ENCODE data around the gene ECT2L.

ECT2L gene

DNA sequence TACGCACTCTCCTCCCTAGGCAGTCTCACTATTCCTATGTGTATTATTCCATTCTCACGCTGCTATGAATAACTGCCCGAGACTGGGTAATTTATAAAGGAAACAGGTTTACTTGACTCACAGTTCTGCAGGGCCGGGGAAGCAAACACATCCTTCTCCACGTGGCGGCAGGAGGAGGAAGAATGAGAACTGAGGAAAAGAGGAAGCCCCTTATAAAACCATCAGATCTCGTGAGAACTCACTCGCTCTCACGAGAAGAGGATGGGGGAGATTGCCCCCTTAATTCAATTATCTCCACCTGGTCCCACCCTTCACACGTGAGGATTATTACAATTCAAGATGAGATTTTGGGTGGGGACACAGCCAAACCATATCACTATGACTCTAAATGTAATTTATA lies 61.9 kb downstream of the ECT2L start:
- Histone ChIP-seq H3K9me3 (ENCODE audit: control insufficient read depth, insufficient read depth, low read length) (no peaks in the 10 kb centered on the region), H3K9ac (ENCODE audit: low read depth, low read length) (no peak overlapping the region)

DNA sequence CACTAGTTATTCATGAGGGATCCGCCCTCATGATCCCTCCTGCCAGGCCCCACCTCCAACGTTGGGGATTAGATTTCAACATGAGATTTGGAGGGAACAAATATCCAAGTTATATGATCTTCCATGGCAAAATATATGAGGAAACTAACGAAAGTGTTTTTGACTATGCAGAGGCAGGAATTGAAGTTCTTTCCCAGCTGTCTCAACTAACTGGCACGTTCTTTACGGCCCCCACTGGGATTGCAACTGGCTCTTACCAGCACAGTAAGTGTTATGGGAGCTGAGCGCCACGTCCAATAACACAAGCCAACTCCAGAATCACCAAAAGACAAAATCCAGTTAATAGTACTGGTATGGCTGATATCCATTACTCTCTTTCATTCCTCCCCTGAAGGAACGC lies 66.6 kb downstream of the ECT2L start:
- H3K36me3 ChIP-seq (ENCODE audit: insufficient read depth, low read length): no peaks in the 10 kb centered on the region
- H3K9me3 ChIP-seq (ENCODE audit: control insufficient read depth, insufficient read depth, low read length): no peaks in the 10 kb centered on the region
- no peaks in the 10 kb centered on the region for H3K4me1 ChIP-seq (ENCODE audit: insufficient read depth, low read length)
- no peak overlapping the region for H3K9ac ChIP-seq (ENCODE audit: low read depth, low read length)

More for the DNA sequence above, 61.9 kb downstream of the ECT2L start:
- no peaks in the 10 kb centered on the region for H3K36me3 ChIP-seq (ENCODE audit: insufficient read depth, low read length)
- H3K4me1 ChIP-seq (ENCODE audit: insufficient read depth, low read length): no peaks in the 10 kb centered on the region

DNA sequence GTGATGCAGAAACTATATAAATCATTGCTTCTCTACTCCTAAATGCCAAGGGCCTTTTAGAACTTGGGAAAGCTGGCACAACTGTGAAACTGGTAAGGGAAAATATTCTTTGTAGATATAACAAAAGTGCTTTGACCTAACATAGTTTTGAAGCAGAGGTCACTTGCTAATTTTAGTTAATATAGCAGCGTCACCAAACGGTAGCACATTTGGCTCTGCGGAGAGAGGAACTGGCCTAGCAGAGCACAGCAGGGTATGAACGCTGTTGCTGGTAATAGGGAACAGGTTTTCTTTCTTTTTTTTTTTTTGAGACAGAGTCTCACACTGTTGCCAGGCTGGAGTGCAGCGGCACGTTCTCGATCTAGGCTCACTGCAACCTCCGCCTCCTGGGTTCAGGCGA lies 67.4 kb downstream of the ECT2L start:
- Histone ChIP-seq H3K4me1 (ENCODE audit: insufficient read depth, low read length) (no peaks in the 10 kb centered on the region), H3K9me3 (ENCODE audit: control insufficient read depth, insufficient read depth, low read length) (no peaks in the 10 kb centered on the region), H3K36me3 (ENCODE audit: insufficient read depth, low read length) (no peaks in the 10 kb centered on the region), H3K9ac (ENCODE audit: low read depth, low read length) (no peak overlapping the region)

DNA sequence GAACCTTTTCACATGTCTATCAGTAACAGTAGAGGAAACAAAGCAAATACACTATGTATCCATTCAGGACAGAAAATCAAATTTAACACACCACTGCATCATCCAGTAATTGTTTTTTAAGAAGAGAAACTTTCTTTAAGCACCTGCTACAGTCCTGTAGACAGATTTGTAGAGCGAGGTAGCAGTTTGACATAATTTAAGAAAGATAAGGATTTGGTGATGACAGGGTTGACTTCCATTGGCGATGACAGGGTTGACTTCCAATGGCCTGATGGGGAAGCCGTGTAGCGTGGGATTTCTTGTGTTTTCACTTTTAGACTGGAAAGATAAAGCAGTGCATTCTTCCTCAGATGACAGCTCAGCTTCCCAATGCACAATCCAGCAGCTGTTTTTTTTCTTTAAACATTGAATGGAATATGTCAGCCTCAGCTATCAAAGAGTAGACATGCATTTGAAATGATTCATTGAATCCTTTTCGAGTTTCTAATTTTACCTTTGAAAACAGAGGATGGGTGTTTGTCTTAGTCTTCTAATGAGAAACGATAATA lies 68.5 kb downstream of the ECT2L start:
- H3K4me1 ChIP-seq (ENCODE audit: insufficient read depth, low read length): peaks cover 4% of the 10 kb centered on the region
- H3K9me3 ChIP-seq (ENCODE audit: control insufficient read depth, insufficient read depth, low read length): no peaks in the 10 kb centered on the region
- no peak overlapping the region for H3K9ac ChIP-seq (ENCODE audit: low read depth, low read length)
- no peaks in the 10 kb centered on the region for H3K36me3 ChIP-seq (ENCODE audit: insufficient read depth, low read length)

DNA sequence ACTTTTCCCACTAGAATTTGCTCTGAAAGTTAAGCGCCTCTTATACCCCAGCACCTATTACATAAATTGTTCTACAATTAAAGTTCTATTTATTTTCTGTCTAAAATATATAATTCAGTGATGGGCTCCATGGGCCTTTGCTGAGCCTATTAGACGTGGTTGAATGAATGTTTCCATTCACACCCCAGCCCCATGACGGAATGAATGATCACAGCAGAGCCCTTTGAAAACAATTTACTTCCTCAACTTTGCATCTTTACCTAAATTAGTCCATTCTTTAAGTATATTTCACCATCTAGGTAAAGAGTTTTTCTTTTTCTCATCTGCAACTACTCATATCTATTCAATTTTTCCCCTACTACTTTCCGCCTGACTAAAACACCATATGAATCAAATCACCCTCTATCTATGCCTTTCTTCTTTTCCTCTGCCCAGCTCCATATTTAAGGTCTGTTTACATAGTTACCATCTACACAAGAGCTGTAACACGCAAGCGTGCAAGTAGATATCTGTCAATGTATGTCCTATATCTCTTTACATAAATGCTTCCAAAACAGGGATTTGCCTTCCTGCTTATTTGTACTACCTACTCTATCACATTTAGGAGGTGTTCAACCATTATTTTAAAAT lies 69.7 kb downstream of the ECT2L start:
- no peaks in the 10 kb centered on the region for H3K9me3 ChIP-seq (ENCODE audit: control insufficient read depth, insufficient read depth, low read length)
- peaks cover 12% of the 10 kb centered on the region for H3K4me1 ChIP-seq (ENCODE audit: insufficient read depth, low read length)
- H3K36me3 ChIP-seq (ENCODE audit: insufficient read depth, low read length): no peaks in the 10 kb centered on the region
- H3K9ac ChIP-seq (ENCODE audit: low read depth, low read length): no peak overlapping the region

DNA sequence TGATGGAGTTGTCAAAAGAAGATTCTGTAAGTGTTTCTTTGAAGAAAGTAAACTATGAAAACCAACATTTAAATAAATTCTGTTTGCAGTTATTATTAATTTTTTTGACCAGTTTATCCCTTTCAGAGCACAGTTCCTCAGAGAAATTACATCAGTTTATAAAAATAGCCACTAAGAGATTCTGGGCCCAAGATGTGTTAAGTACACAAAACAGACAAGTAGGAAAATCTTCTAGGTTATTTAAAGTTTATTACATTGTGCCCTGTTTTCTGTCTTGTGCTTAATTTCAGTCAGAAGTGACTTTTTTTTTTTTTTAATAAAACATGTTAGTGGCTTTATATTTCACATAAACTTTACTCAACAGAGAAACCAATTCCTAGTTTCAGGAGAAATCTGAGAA lies 72.3 kb downstream of the ECT2L start:
- Histone ChIP-seq H3K9ac (ENCODE audit: low read depth, low read length) (no peak overlapping the region), H3K9me3 (ENCODE audit: control insufficient read depth, insufficient read depth, low read length) (no peaks in the 10 kb centered on the region), H3K4me1 (ENCODE audit: insufficient read depth, low read length) (peaks cover 12% of the 10 kb centered on the region), H3K36me3 (ENCODE audit: insufficient read depth, low read length) (no peaks in the 10 kb centered on the region)

DNA sequence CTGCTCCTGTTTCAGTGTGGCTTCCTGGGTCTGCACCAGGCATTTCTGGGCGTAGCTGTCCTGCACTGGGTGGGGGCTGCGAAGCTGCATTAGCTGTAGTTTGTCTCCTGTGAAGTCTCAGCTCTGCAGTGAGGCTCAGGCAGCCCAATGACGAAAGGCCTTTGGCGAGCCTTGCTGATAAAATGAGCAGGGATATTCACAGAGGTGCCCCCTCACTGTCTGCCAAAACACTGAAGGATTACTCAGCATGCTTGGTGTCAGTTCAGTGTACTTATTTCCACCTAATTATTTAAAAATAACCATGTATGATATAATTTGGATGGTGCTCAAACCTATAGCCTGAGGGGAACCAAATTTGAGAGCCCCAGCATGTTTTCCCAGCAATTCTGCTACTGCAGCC lies 73.5 kb downstream of the ECT2L start:
- Histone ChIP-seq H3K4me1 (ENCODE audit: insufficient read depth, low read length) (peaks cover 12% of the 10 kb centered on the region), H3K9ac (ENCODE audit: low read depth, low read length) (no peak overlapping the region), H3K9me3 (ENCODE audit: control insufficient read depth, insufficient read depth, low read length) (no peaks in the 10 kb centered on the region), H3K36me3 (ENCODE audit: insufficient read depth, low read length) (no peaks in the 10 kb centered on the region)

DNA sequence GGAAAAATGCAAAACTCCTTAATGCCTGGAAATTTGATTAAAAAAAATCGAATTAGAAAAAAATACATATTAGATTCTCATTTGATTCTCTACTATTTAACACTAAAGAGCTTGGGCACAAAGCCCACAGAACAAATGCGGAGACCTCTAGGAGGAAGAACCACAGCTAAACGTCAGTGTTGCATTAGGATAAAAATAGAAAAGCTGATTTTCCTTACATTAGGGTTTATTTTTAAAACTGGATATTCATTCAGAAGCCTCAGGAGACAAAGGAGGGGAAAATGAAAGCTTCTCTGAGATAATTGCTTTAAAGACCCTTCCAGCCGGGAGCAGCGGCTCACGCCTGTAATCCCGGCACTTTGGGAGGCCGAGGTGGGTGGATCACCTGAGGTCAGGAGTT lies 77.3 kb downstream of the ECT2L start:
- Histone ChIP-seq H3K36me3 (ENCODE audit: insufficient read depth, low read length) (no peaks in the 10 kb centered on the region), H3K9me3 (ENCODE audit: control insufficient read depth, insufficient read depth, low read length) (no peaks in the 10 kb centered on the region), H3K9ac (ENCODE audit: low read depth, low read length) (no peak overlapping the region), H3K4me1 (ENCODE audit: insufficient read depth, low read length) (peaks cover 15% of the 10 kb centered on the region)

DNA sequence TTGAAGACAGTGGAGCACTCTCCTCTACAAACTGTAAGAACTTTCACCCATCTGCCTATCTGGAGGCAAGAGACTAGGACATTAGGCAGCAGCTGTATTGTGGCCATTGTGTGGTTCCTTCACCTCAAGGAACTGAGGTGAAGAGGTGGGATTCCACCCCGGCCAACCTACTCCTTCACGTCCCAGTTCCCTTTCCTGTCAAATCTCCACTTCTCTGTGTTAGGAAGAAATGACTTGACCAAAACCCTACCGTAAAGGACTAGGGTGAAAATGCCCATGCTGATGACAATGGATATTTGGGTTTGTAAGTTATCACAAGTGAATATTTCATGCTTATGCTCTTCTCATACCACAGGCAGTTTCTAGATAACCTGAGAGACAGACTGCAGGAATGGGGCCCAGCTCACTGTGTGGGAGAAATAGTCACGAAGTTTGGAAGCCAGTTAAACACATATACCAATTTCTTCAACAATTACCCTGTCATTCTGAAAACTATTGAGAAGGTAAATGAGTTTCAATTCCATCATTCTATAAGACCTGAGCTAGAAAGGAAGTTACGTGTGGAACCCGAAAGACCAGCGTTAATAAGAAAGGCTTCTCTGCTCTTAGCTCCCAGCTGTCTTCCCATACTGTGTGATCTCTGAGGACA lies 86.6 kb downstream of the ECT2L start:
- Histone ChIP-seq H3K36me3 (ENCODE audit: insufficient read depth, low read length) (no peaks in the 10 kb centered on the region; the same call in 1 of the 2 replicates), H3K9ac (ENCODE audit: low read depth, low read length) (no peak overlapping the region), H3K4me1 (ENCODE audit: insufficient read depth, low read length) (no peaks in the 10 kb centered on the region)

DNA sequence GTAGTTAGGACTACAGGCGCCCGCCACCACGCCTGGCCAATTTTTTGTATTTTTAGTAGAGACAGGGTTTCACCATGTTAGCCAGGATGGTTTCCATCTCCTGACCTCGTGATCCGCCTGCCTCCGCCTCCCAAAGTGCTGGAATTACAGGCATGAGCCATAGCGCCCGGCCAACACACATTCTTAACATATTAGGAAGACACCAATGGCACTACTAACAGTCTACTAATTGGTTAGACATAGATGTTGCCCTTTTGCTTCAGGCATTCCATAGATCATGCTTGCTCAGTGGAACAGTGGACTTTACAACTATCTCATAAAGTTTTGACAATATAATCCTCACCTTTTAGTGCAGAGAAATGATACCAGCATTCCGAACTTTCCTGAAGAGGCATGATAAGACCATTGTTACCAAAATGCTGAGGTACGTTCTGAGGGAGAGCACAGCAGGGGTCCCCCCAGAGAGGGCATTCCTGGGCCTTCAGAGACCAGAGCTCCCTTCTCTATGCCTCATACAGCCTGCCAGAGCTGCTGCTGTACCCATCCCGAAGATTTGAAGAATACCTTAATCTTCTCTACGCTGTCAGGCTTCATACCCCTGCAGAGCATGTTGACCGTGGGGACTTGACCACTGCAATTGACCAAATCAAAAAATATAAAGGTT lies 89.4 kb downstream of the ECT2L start:
- H3K4me1 ChIP-seq (ENCODE audit: insufficient read depth, low read length): no peaks in the 10 kb centered on the region
- H3K9me3 ChIP-seq (ENCODE audit: control insufficient read depth, insufficient read depth, low read length): no peaks in the 10 kb centered on the region
- no peaks in the 10 kb centered on the region; the same call in 1 of the 2 replicates for H3K36me3 ChIP-seq (ENCODE audit: insufficient read depth, low read length)
- no peak overlapping the region for H3K9ac ChIP-seq (ENCODE audit: low read depth, low read length)

More for the DNA sequence above, 86.6 kb downstream of the ECT2L start:
- no peaks in the 10 kb centered on the region for H3K9me3 ChIP-seq (ENCODE audit: control insufficient read depth, insufficient read depth, low read length)

DNA sequence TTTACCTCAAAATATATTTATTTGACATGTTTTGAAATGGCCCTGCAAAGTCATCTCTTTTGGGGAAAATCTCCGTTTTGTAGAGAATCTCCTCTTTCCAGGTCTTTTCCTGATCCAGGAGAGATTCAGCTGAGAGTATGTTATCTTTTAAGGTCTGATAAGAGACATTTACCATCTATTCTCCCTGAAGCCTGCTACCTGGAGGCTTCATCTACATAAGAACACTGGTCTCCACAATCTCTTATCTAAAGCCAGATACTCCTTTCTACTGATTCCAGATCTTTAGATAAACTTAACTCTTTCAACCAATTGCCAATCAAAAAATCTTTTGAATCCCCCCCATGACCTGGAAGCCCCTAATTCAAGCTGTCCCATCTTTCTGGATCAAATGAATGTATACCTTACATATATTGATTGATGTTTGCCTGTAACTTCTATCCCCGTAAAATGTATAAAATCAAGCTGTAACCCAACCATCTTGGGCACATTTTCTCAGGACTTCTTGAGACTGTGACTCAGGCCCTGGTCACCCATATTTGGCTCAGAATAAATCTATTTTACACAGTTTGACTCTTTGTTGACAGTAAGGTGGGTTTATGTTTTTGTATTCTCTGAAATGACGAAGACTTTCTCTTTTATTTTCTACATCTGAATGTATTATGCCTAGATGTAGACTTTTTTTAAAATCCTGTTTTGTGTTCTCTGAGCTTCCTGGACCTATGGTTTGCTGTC lies 95.5 kb downstream of the ECT2L start:
- Histone ChIP-seq H3K36me3 (ENCODE audit: insufficient read depth, low read length) (no peaks in the 10 kb centered on the region), H3K9ac (ENCODE audit: low read depth, low read length) (no peak overlapping the region), H3K9me3 (ENCODE audit: control insufficient read depth, insufficient read depth, low read length) (no peaks in the 10 kb centered on the region)

DNA sequence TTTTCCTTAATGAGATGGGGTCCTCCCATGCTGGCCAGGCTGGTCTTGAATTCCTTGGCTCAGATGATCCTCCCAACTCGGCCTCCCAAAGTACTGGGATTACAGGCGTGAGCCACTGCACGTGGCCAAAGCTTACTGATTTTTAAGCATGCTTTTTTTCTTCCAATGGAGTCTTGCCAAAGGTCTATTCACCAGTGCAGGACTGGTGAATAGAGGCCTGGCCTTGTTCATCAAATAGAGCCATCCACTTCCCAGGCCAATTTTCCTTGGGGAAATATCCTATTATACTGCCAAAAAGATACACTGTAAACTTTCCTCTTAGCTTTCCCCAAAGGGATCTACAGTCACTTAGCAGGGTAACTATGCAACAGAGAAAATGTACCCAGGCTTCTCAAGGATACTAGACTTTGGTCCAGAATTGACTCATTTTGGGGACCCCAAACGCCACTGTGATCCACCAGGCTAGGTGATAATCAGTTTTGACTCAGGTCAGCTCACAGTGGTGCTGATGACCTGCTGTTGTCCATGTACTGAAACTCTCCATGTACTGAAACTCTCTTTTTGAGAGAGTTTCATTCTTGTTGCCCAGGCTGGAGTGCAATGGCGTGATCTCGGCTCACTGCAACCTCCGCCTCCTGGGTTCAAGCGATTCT lies 100.3 kb downstream of the ECT2L start:
- H3K9ac ChIP-seq (ENCODE audit: low read depth, low read length): no peak overlapping the region
- H3K36me3 ChIP-seq (ENCODE audit: insufficient read depth, low read length): peaks cover 4% of the 10 kb centered on the region; the same call in 1 of the 2 replicates
- no peaks in the 10 kb centered on the region for H3K9me3 ChIP-seq (ENCODE audit: control insufficient read depth, insufficient read depth, low read length)
- H3K4me1 ChIP-seq (ENCODE audit: insufficient read depth, low read length): no peaks in the 10 kb centered on the region

More for the DNA sequence above, 95.5 kb downstream of the ECT2L start:
- no peaks in the 10 kb centered on the region for H3K4me1 ChIP-seq (ENCODE audit: insufficient read depth, low read length)

DNA sequence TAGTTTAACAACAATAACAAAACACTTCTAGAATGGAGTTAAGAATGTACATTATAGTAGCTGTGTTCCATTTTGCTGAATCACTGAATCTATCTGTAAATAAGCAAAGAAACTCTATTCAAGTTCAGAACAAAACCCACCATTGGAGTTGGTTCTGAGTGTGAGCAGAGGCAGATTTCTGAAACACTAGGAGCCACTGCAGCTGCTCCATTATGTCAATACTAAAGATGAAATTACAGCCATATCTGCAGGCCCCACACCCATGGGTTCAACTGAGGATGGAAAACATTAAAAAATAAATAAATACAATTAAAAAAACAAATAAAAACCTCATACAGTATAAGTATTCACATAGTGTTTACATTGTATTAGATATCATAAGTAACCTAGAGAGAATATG lies 101.1 kb downstream of the ECT2L start:
- peaks cover 9% of the 10 kb centered on the region; the same call in 1 of the 2 replicates for H3K36me3 ChIP-seq (ENCODE audit: insufficient read depth, low read length)
- no peak overlapping the region for H3K9ac ChIP-seq (ENCODE audit: low read depth, low read length)
- no peaks in the 10 kb centered on the region for H3K9me3 ChIP-seq (ENCODE audit: control insufficient read depth, insufficient read depth, low read length)
- no peaks in the 10 kb centered on the region for H3K4me1 ChIP-seq (ENCODE audit: insufficient read depth, low read length)

DNA sequence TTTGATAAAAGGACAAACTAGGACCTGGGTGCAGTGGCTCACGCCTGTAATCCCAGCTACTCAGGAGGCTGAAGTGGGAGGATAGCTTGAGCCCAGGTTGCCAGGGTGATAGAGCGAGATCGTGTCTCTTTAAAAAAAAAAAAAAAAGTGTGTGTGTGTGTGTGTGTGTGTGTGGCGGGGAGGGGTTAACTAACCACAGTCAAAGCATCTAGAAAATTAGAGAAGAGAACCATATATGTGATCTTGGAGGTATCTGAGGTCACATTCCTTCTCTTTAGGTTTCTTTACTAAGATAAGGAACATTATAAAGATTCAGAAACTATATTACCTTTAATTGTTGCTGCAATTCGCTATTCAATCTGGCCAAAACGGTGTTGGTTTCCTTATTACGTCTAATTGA lies 111.3 kb downstream of the ECT2L start:
- Histone ChIP-seq H3K36me3 (ENCODE audit: insufficient read depth, low read length) (peaks cover 22% of the 10 kb centered on the region), H3K4me1 (ENCODE audit: insufficient read depth, low read length) (no peaks in the 10 kb centered on the region), H3K9ac (ENCODE audit: low read depth, low read length) (no peak overlapping the region), H3K9me3 (ENCODE audit: control insufficient read depth, insufficient read depth, low read length) (no peaks in the 10 kb centered on the region)

All from ES-I3 (cell line).